Measurements from ENCODE around the gene NHERF1.

Gene NHERF1

DNA sequence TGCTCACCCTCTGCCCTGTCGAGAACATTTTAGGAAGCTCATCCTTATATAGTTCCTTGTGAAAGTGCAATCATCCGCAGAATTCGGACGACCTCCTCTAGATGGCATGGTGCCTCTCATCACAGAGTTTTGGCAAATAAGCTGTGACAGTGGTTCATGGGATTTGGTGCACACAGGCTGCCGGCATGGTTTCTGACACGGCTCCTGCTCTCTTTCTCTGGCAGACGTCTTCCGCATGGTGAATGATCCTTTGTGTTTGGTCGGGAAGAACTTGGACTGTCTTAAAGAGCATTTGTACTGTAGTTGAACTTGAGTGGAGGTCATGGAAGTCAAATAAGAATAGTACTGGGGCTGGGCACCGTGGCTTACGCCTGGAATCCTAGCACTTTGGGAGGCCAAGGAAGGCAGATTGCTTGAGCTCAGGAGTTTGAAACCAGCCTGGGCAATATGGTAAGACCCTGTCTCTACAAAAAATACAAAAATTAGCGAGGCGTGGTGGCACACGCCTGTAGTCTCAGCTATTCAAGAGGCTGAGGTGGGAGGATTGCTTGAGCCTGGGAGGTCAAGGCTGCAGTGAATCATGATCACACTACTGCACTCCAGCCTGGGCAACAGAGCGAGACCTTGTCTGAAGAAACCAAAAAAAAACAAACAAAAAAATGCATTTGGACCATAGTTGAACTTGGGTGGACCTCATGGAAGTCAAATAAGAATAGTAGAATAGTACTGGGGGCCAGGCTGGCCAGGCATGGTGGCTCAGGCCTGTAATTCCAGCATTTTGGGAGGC, 62.5 kb downstream of the NHERF1 start:
- DNase-seq = no peak

DNA sequence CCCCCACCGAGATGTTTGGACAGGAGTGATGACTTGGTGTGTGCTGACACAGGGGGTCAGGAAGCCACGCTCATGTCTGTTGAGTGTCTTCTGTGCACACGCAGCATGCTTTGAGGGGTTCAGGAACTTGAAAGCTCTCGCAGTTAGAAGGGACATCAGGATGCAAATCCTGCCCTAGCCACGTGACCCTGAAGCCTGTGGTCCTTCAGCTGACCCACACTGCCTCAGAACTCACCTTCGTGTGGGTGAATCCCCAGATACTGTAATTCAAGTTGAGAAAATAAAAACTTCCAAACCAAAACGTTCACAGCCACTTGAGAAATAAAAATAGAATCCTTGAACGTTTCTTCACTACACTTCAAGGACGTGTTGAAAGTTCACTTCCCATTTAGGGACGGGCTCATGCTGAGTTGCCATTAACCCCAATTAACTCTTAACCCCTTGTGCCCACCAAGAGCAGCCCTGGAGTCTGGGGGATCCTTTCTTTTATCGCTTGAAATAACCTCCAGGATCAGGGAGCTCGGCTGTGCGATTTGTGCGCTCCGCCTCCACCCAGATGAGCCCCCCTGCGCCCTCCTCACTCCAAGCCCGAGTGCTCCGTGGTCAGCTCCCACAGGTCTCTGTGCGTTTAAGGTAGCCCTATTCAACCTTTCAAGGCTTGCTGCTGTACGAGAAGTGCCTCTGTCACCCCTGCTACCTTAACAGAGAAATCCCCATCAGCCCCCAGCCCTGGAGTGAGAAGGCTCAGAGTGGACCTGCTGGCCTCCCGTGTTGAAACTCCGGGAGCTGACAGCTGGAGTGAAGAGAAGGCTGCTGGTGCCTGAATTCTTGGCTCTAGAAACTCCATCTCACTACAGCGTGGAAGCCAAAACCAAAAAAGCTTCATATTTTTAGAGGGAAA, 63.9 kb downstream of the NHERF1 start:
- DNase-seq = no peak

GRCh38 chr17:74814453-74814852, 66.0 kb downstream of the NHERF1 start:
- DNase-seq = no peak

- DNase-seq = no peak
Measured at GRCh38 chr17:74815067-74815466, 66.6 kb downstream of the NHERF1 start.

- DNase-seq = no peak
Measured at GRCh38 chr17:74815550-74816370, 67.3 kb downstream of the NHERF1 start.

- no peak for DNase-seq
Measured at GRCh38 chr17:74816905-74817620, 68.6 kb downstream of the NHERF1 start.

DNA sequence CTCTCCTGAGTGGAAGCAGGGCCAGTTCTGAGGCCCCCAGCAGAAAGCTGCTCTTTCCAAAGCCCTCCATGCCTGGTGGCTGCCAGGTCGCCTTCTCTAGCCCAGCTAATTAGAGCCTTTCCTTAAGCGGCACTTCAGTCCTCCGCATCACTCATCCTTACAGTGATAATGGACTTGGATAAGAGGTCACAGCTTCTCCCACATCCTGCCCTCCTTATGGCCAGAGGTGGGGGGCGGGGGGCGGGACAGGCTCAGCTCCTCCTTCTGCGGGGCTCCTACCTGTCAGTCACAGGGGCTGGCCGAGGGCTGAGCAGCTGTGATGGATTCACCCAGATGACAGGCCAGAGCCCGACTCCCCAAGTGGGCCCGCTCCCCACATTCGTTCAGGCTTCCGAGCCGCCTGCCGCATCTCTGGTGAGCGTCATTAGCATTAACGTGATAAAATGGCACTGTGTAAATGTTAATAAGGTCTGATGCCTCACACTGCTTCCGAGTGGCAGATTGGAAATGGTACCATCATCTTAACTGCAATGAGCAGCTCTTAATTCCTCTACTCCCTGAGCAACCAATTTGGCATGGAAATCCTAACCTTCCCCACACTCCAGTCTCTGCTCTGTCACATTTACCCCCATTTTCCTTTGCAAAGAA, 70.0 kb downstream of the NHERF1 start:
- no peak for DNase-seq
